HEK293 (cell line): ENCODE results near the gene BAIAP3.

ENCODE experiments used
- CTCF ChIA-PET: fragments of 350-600 bp; formaldehyde crosslinking; extraction: SDS; loops from one replicate; lab custom pipeline; 2021; ENCODE audit warnings: antibody characterized with exemption; lab: Yijun Ruan, JAX
- POLR2A ChIA-PET: fragments of 300-600 bp; formaldehyde crosslinking; extraction: SDS; loops from one replicate; lab custom pipeline; 2020; ENCODE audit warnings: antibody characterized with exemption, inconsistent platforms; lab: Yijun Ruan, JAX
- H3K27ac ChIP-seq: fragments of 200-500 bp; sonication (Bioruptor generic); 2 replicates; pipeline ENCODE4 v1.5.1; 2014; ENCODE audit warnings: low read depth, low read length, control low read depth, inconsistent platforms; ENCODE audit errors: extremely low read depth
- H3K36me3 ChIP-seq, 2 experiments: fragments of 200-500 bp in 1 of 2; sonication (Bioruptor generic) in 1 of 2; 1 replicate in 1 of 2; 2 replicates in 1 of 2; pipeline ENCODE4 v1.5.1; 2014 to 2017; ENCODE audit warnings: inconsistent platforms in 2 of 2, low read length in 2 of 2; ENCODE audit not compliant: control insufficient read depth in 2 of 2, insufficient read depth in 1 of 2
- H3K4me1 ChIP-seq: fragments of 200-500 bp; sonication (Bioruptor generic); 2 replicates; pipeline ENCODE4 v1.5.1; 2014; ENCODE audit warnings: mild to moderate bottlenecking, low read length, inconsistent platforms; ENCODE audit not compliant: control insufficient read depth, insufficient read depth
- H3K4me3 ChIP-seq: 2 replicates; pipeline ENCODE4 v1.5.1; 2011; ENCODE audit warnings: low read depth, mild to moderate bottlenecking, control low read depth, low read length, moderate library complexity
- H3K9me3 ChIP-seq: fragments of 200-500 bp; sonication (Bioruptor generic); 2 replicates; pipeline ENCODE4 v1.5.1; 2014; ENCODE audit warnings: low read depth, low read length, inconsistent platforms; ENCODE audit not compliant: control insufficient read depth, insufficient read depth
- BCL6B ChIP-seq: fragments of 450-650 bp; formaldehyde crosslinking; IDR thresholded peaks from 2 replicates; pipeline ENCODE4 v1.5.1; 2017; ENCODE audit warnings: missing biosample characterization, missing genetic modification characterization
- CTCF ChIP-seq: fragments of 450-650 bp; formaldehyde crosslinking; IDR thresholded peaks from 2 replicates; pipeline ENCODE4 v1.5.1; 2016; ENCODE audit warnings: missing biosample characterization, missing genetic modification characterization
- PRDM1 ChIP-seq: fragments of 450-650 bp; formaldehyde crosslinking; IDR thresholded peaks from 2 replicates; pipeline ENCODE4; 2016; ENCODE audit warnings: missing biosample characterization, missing genetic modification characterization
- SETDB1 ChIP-seq: IDR thresholded peaks from one replicate; pipeline ENCODE4 v1.6.1; 2017; ENCODE audit warnings: mild to moderate bottlenecking, low read length, moderate library complexity, mixed read lengths; ENCODE audit not compliant: insufficient read length
- SP2 ChIP-seq: fragments of 450-650 bp; formaldehyde crosslinking; IDR thresholded peaks from 2 replicates; pipeline ENCODE4 v1.5.1; 2016; ENCODE audit warnings: missing biosample characterization, missing genetic modification characterization
- SP7 ChIP-seq: fragments of 450-650 bp; formaldehyde crosslinking; IDR thresholded peaks from 2 replicates; pipeline ENCODE4 v1.5.1; 2016; ENCODE audit warnings: missing biosample characterization, missing genetic modification characterization
- ZBTB17 ChIP-seq: fragments of 450-650 bp; formaldehyde crosslinking; IDR thresholded peaks from 2 replicates; pipeline ENCODE4 v1.5.1; 2016; ENCODE audit warnings: missing biosample characterization, missing genetic modification characterization
- ZBTB20 ChIP-seq: fragments of 450-650 bp; formaldehyde crosslinking; IDR thresholded peaks from 2 replicates; pipeline ENCODE4 v1.5.1; 2016; ENCODE audit warnings: missing biosample characterization, missing genetic modification characterization
- ZEB2 ChIP-seq: fragments of 450-650 bp; formaldehyde crosslinking; IDR thresholded peaks from 2 replicates; pipeline ENCODE4 v1.5.1; 2016; ENCODE audit warnings: missing biosample characterization, missing genetic modification characterization
- ZFP3 ChIP-seq: fragments of 450-650 bp; formaldehyde crosslinking; IDR thresholded peaks from 2 replicates; pipeline ENCODE4 v1.5.1; 2016; ENCODE audit warnings: low read depth, missing biosample characterization, missing genetic modification characterization
- ZNF184 ChIP-seq: fragments of 450-650 bp; IDR thresholded peaks from 2 replicates; pipeline ENCODE4 v1.5.1; 2018; ENCODE audit warnings: missing biosample characterization, mild to moderate bottlenecking, missing genetic modification characterization
- ZNF324 ChIP-seq: fragments of 450-650 bp; formaldehyde crosslinking; IDR thresholded peaks from 2 replicates; pipeline ENCODE4 v1.5.1; 2016; ENCODE audit warnings: missing biosample characterization, missing genetic modification characterization
- ZNF335 ChIP-seq: fragments of 450-650 bp; formaldehyde crosslinking; conservative IDR thresholded peaks from 2 replicates; pipeline ENCODE4 v1.5.1; 2016; ENCODE audit warnings: missing biosample characterization, missing genetic modification characterization
- ZNF473 ChIP-seq: fragments of 450-650 bp; formaldehyde crosslinking; IDR thresholded peaks from 2 replicates; pipeline ENCODE4 v1.5.1; 2017; ENCODE audit warnings: missing biosample characterization, missing genetic modification characterization
- ZNF610 ChIP-seq: fragments of 450-650 bp; formaldehyde crosslinking; IDR thresholded peaks from 2 replicates; pipeline ENCODE4 v1.5.1; 2016; ENCODE audit warnings: missing biosample characterization, missing genetic modification characterization, borderline replicate concordance
- ZNF639 ChIP-seq: fragments of 450-650 bp; formaldehyde crosslinking; IDR thresholded peaks from 2 replicates; pipeline ENCODE4 v1.5.1; 2016; ENCODE audit warnings: missing biosample characterization, missing genetic modification characterization
- ZNF704 ChIP-seq: fragments of 450-650 bp; formaldehyde crosslinking; IDR thresholded peaks from 2 replicates; pipeline ENCODE4 v1.5.1; 2016; ENCODE audit warnings: missing biosample characterization, missing genetic modification characterization
- ZNF791 ChIP-seq: fragments of 450-650 bp; formaldehyde crosslinking; IDR thresholded peaks from 2 replicates; pipeline ENCODE4 v1.5.1; 2016; ENCODE audit warnings: missing biosample characterization, missing genetic modification characterization

The BAIAP3 gene

GRCh38 chr16:1330260-1330914 is 3.1 kb upstream of the BAIAP3 start (continued):
- TF ChIP-seq ZNF639 (no peak), ZNF473 (tag by site-specific recombination) (no peak), ZNF335 (tag by site-specific recombination) (no peak)
- TF ChIP-seq, all 188 proteins: peak for 0

GRCh38 chr16:1330931-1331711 is 2.3 kb upstream of the BAIAP3 start:
- no peaks in the 10 kb centered on the region for H3K36me3 ChIP-seq
- no peaks in the 10 kb centered on the region for H3K9me3 ChIP-seq
- ChIA-PET CTCF (interaction anchor here (0.5 to 1.3 kb wide), 2 partner anchors 16 to 40 kb away, joined by 3 to 4 read pairs; no protein-coding TSS in a partner anchor), POLR2A (interaction anchor here (0.9 kb wide), 1 partner anchor 12 kb away, joined by 4 read pairs; no protein-coding TSS in a partner anchor)
- no peak overlapping the region for H3K4me3 ChIP-seq
- TF ChIP-seq ZEB2 (tag by site-specific recombination) (no peak), SP2 (tag by site-specific recombination) (no peak), SETDB1 (no peak), ZNF184 (tag by site-specific recombination) (no peak), PRDM1 (tag by site-specific recombination) (no peak), ZNF324 (tag by site-specific recombination) (no peak), ZNF639 (no peak), ZNF704 (no peak), ZBTB20 (tag by site-specific recombination) (no peak), SP7 (tag by site-specific recombination) (no peak), ZBTB17 (no peak), BCL6B (tag by site-specific recombination) (no peak), CTCF (tag by site-specific recombination) (no peak), ZFP3 (tag by site-specific recombination) (no peak), ZNF791 (tag by site-specific recombination) (no peak), ZNF610 (no peak)
- H3K4me1 ChIP-seq, result peaks cover 2% of the 10 kb centered on the region; the same call in 1 of the 2 replicates
- no peak overlapping the region for H3K27ac ChIP-seq
